ENCODE data around the gene ITPKB.
A peak's percentile ranks its signal among the peaks of the same experiment; 100 is the strongest.
"Not testable (repeated sequence)": the region's sequence is repeated elsewhere in the genome, so short reads cannot be mapped to it uniquely, and the experiment has no call there.

Gene ITPKB

DNA sequence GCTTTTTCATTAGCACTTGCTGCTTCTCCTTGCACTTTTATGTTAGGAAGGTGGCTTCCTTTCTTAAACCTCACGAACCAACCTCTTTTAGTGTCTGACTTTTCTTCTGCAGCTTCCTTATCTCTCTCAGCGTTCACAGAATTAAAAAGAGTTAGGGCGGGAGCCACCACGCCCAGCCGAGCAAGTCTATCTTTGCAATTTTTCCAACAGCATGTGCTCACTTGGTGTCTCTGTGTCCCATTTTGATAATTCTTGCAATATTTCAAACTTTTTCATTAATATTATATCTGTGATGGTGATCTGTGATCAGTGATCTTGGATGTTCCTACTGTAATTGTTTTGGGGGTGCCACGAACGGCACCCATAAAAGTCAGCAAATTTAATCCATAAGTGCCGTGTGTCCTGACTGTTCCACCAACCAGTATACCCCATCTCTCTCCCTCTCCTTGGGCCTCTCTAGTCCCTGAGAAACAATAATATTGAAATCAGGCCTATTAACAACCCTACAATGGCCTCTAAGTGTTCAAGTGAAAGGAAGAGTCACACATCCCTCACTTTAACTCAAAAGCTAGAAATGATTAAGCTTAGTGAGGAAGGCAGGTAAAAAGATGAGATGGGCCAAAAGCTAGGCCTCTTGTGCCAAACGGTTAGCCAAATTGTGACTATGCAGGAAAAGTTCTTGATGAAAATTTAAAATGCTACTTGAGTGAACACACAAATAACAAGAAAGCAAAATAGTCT lies 15.9 kb upstream of the ITPKB start:
- DNase-seq: no peak

DNA sequence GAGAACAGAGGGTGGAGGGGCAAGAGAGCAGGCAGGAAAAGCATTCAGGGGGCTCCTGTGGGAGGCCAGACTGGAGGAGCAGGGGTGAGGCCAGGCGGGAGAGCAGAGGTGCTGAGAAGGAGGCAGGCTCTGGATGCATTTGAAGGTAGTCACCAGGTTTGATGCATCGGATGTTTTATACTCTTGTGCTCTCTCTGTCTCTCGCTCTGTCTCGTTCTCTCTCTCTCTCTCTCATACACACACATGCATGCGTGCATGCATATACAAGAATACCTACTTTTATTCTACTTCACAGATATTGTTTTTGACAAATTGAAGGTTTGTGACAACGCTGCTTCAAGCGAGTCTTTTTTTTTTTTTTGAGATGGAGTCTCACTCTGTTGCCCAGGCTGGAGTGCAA lies 15.0 kb upstream of the ITPKB start:
- no peak for DNase-seq

DNA sequence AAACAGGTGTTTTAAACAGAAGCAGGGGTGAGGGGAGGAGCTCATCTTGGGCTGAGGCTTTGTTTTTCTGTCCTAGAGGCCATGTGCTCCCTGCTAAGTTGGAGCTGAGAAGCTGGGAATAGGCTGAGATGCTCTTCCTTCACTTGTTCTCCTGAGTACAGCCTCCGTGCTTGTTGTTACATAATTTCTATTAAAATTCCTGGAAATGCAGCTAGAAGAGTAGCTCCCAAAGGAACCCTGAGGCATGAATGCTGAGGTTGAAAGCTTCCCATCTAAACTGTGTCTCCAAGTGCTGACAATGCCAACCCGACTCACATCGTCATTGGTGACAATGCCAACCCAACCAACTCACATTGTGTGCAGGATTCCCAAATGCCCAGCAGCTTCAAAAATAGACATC lies 12.6 kb upstream of the ITPKB start:
- DNase-seq: no peak

DNA sequence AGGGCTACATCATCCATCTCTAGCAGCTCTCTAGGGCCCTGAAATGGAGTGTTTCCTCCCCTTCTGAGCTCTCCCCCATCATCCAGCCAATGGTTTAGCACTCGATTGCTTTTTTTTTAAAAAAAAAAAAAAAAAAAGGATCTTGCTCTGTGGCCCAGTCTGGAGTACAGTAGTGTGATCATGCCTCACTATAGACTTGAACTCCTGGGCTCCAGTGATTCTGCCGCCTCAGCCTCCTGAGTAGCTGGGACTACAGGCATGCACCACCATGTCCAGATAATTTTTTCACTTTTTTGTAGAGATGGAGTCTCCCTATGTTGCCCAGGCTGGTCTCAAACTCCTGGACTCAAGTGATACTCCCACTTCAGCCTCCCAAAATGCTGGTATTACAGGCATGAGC lies 12.1 kb upstream of the ITPKB start:
- DNase-seq: no peak

DNA sequence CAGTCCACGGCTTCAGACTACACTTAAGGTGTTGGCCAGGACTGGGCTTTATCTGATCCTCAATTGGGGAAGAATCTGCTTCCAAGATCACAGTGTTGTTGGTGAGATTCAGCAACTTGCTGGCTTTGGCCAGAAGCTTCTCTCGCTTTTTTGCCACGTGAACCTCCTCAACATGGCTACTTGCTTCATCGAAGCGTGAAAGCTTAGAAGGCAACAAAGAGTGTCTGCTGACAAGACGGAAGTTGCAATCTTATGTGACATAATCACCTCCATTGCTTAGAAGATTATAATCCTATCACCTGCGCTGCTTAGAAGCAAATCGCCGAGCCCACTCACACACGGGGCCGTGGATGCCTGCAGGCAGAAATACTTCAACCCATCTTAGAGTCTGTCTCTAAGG lies 10.4 kb upstream of the ITPKB start:
- no peak for DNase-seq

DNA sequence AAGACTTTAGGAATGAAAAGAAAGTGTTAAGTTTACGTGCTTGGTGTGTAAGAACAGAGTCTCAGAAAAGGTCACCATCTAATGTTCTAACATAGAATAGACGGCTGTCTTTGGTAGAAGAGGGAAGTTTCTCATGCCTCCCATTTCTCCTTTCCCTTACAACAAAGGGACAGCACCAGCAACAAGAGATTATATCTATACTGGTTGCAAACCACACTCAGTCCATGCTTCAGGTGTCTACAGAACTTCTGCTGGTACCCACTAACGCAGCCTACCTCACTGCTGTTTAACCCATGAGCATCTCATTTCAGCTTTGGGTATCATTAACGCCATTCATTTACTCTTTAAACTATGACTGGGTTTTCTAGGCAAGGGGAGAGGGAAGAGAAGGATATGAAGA lies 9.2 kb upstream of the ITPKB start:
- no peak for DNase-seq

DNA sequence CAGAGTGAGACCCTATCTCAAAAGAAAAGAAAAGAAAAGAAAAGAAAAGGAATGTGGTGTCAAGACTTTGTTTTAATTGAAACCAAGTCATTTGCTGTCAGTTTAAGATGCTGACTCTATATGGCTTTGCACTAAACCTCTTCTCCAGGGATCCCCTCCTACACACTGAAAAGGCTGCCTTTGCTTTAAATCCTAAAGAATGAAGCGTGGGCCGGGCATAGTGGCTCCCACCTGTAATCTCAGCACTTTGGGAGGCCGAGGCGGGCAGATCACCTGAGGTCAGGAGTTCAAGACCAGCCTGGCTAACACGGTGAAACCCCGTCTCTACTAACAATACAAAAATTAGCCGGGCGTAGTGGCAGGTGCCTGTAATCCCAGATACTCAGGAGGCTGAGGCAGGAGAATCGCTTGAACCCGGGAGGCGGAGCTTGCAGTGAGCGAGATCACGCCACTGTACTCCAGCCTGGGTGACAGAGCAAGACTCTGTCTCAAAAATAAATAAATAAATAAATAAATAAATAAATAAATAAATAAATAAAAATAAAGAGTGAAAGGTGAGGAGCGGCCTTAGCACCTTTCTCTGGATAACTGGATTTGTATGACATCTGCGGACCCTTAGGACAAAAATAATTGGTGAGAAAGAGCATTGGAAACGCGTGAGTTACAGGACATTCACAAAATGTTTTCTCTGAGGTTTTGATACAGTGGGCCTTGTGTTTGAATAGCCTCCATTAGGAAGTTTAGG lies 8.6 kb upstream of the ITPKB start:
- not testable (repeated sequence) for DNase-seq

DNA sequence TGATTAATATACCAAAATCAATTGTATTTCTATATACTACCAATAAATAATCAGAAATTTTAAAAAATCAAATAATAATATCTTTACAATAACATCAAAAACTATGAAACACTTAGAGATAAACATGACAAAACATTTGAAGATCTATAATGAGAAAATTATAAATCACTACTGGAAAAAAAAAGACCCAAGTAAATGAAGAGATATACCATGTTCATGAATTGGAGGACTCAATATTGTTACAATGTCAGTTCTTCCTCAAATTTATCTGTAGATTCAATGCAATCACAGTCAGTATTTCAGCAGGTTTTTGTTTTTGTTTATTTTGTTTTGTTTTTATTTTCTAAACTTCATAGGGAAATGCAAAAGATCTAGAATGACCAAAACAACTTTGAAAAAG lies 4.2 kb upstream of the ITPKB start:
- no peak for DNase-seq

DNA sequence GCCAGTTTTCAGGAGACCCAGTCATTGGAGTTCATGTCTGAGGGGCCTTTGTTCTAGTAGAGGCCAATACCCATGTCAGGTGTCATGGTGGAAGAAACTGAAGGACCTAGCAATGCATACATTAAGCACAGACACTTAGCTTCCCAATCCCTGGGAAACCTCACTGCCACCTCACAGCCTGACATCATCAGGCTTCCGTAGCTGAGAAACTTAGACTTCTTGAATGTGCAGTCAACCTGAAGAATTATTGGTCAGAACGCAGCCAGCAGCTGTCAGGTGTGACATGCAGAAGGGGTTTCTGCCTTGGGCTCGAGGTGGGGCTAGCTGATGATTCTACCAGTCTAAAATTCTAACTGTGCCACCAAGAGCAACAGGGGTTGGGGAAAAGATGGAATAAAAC lies 1.9 kb upstream of the ITPKB start:
- no peak for DNase-seq

DNA sequence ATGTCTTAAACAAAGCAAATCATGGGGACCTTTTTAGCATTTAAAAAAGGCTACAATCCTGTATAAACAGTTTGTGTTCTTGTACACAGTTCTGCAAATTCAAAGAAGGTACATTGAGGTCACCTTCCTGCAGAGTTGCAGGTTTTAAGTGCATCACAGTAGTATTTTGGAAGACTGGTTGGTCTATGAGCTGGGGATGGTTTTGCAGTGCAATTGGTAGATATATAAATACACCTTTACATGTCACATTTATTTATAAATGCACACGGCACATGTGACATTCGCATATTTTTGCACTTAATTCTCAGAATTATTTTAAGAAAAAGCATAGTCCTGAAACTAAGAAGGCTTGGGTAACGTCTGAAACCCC lies 599 bp upstream of the ITPKB start:
- no peak for DNase-seq

DNA sequence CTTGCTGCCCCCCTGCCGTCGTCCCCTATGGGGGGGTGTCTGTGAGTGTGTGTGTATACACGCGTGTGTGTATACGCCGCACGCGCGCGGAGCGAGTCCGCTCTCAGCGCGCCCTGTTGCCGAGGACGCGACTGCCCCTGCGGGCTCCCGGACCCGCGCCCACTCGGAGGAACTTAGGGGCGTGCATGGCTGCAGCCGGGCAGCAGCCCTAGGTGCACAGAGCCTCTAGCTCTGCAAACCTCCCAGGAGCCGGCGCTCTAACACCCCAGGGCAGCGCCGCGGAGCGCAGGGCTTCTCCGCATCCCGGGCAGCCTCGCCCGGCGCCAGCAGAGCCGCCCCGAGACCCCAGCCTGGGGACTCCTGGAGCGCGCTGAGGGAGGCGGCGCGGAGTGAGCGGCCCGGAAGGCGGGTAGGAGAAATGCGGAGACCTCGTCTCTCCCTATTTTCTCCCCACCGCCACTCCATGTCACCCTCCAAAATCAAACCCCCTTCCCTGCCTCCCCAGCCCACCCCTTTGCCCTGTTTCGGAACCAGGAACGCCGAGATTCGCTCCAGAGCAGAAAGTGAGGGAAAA lies 574 bp downstream of the ITPKB start:
- DNase-seq: peak in 1 of 2 experiments; percentile 52

DNA sequence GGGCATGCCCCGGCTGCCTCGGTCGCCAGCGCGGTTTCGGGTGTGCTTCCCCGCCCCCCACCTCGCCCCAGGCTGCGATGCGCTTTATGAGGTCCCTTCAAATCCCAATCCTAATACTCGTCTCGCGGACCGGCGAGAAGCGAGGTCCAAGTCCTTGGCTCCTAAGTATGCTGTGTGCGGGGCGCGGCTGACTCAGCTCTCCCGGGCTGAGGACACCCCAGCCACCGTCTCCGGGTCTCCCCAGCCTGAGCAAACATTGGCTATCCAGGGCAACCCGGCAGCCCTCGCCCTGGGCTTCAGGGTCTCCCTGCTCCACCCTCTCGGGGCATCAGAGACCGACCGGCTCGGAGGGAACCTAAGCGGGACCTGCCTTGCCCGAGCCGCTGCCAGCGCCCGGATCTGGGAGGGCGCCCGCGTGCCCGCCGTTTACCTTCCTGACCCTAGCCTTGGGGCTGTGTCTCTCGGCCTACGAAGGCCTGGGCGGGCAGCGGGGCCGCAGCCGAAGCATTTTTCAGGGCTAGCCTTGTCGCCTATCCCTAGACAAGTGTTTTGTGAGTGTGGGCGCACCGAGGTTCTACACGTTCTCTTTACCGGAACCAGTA lies 1.2 kb downstream of the ITPKB start:
- DNase-seq: peak; percentile 32 to 61

DNA sequence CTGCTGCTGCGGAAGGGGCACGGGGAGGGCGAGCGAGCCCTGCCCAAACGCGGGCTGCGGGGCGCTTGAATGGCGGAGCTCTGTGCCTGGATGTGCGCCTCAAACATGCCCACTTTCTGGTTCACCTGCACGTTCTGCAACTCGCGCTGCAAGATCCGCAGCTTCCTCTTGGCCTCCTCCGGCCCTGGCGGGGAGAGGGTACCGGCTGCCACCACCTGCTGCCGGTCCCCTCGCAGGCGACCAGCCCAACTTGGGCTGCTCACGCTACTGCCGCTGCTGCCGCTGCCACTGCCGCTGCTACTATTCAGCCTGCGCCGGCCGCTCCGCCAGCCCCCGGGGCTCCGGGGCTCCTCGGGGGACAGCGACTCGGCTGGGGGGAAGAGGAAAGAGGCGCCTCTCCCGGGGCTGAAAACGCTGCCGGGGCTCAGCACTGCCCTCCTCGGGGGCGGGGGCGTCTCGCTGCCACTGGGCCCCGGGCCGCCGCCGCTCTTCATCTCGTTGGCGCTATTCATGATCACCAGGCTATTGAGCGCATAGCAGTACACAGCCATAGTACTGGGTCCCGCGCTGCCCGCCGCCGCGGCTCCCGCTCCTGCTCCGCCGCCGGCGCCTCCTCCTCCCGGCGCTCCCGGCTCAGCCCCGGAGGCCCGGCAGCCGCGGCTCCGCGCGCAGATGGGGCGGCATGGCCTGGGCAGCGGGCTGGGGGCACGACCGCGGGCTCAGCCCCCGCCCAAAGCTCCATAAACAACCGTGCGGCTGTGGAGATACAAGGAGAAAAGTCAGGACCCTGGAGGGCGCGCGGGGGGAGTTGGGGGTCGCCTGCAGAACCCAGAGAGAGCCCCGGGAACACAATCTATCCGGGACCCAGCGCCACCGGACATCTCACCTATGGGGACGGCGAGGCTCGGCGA lies 1.9 kb downstream of the ITPKB start:
- peak; percentile 47 to 58 for DNase-seq

DNA sequence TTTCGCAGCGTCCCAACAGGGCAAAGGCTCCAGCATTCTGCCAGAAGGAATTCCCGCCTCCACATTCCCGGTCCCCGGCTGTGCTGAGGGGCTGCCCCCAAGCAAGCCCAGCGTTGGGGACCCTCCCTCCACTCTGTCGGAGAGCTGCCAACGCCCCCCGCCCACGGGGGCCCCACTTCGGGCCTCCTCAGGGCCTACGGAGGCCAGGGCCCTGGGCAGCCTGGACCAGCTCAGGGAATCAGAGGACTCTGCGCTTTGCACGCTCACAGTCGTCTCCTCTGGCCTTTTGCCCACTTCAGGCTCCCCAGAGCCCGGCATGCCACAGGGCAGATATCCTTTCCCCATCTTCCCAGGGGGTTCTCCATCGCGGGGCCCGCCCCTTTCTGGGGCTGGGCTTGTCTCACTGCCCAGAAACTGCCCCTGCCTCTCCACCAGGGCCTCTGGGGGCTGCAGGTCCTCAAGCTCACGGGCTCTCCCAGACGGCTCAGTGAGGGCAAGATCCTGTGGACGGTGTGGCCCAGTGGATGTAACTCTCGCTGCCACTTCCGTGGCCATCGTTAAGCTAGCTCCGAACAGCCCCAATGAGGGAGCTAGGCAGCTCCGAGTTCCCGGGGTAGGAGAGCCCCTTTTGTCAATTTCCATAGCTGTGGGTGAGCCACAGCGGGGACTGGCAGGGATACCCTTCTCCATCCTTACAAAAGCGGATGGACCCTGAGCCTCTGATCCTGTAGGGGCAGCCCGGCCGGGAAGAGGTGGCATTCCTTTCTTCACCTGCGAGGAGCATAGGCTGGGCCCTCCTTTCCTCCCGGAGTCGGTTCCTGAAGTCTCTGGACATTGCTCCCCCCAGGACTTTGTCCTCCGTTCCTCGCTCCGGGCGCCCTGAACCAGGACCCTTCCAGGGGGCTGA lies 2.8 kb downstream of the ITPKB start:
- no peak for DNase-seq

DNA sequence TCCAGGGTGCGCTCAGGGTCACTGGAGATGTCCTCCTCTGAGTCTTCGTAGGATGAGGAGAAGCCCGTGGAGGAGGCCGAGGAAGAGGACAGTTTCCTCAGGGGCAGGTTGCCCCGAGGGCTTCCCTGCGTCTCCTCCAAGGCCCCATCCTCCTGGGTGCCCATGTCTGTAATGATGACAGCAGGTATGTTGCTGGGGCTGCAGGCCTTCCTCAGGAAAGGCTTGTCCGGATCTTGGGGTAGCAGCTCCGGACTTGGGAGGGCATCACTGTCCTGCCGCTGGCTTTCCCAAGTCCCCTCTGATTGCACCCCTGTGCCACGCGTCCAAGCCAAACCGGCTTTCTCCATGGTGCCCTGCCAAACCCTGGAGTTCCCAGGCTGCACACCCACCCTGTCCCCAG lies 3.5 kb downstream of the ITPKB start:
- DNase-seq: no peak

DNA sequence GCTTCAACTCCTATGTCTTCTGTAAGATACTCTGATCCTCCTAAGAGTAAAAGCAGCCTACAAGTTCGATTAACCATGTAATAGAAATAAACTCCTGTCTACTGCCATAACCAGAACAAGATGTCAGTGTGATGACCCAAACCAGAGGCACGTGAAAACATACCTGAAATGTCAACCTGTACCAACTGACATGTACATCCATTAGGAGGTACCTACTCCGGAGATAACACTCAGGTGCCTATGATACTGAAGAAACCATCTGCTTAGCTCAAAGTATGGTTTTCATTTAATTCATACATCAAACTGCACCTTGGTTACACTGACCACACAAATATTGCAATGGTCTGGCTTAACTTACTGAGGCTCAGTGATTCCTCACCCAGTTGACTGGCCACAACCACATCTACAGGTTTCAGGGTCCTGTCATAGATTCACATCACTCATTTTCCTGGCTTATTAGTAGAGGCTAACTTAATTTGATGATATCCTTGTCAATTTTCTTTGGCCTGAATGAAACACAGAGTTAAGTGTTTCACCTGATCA lies 4.4 kb downstream of the ITPKB start:
- DNase-seq: no peak

DNA sequence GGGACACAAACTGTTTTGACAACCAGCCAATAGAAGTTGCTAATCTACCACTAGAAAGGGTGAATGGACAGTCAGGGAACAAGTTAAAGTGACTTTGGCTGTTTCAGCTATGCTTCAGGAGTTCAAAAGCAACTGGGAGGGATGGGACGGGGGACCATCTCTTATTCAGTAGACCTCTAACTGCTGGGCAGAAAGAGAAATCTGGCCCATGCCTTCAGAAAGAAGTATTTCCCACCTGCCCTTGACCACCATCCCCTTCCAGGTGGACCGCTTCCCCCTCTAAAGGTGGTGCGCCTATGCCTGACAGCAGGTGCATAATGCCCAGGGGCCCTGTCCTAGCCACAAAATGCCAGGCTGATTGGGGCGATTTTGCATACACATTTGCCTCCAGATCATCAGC lies 5.2 kb downstream of the ITPKB start:
- DNase-seq: no peak

DNA sequence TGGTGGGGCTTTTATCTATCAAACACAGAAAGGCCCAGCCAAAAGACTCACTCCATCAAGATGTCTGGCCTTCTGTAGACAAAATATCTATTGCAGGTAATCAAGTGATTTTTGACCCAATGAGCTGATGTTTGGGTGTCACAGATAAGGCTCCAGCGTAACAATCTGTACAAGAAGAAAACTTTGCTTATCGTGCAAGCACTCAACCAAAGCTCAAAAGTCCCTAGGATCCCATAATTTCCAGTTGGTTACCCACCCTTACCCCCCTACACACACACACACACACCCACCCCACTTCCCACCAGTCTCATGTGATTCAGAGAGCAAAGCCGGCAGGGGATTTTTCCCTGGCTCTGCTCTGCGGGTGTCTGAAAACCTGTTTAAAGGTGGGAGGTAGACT lies 5.8 kb downstream of the ITPKB start:
- no peak for DNase-seq

DNA sequence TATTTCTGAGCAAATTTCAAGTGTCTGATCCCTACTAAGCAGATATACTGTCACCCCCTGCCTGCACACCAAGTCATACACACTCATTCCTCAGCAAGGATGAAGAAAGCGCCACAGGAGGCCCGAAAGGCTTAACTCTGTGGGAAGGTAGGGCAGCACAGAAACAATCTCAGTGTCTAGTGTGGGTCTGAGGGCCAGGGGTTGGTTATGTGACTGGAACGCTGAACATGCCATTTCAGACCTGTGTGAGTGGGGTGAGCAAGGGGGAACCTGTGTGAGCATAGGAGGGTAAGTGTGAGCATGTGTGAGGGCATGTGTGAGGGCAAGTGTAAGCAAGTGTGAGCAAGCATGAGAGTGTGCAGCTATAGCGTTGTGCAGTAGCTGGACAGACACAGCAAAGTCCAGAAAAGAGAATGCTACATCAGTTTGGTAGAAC lies 6.2 kb downstream of the ITPKB start:
- DNase-seq: no peak

DNA sequence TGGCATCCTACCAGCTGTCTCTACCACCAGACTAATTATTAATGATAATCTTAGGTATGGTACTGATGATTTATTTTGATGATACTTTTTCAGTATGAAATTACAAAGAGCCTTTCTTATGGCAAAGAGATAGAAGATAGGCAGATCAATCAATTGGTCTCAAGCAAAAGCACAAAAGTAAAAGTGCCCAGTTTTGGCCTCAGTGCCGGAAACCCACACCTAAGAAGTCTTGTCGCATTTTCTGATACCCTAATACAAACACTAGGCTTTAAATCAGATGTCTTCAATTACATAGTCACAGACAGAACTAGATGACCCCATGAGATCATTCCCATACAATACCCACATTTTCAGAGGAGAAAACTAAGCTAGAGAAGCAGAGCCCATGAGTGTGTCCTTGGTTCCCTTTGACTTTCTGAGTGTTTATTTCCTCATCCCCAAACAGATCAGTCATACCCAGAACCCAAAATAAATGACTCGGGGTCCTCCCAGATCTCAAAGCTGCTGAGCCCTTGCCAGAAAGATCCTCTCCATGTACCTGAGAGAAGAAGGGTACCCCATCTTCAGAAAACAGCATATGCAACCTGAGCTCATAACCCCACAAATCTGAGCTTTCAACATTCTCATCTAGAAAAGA lies 7.7 kb downstream of the ITPKB start:
- no peak for DNase-seq

DNA sequence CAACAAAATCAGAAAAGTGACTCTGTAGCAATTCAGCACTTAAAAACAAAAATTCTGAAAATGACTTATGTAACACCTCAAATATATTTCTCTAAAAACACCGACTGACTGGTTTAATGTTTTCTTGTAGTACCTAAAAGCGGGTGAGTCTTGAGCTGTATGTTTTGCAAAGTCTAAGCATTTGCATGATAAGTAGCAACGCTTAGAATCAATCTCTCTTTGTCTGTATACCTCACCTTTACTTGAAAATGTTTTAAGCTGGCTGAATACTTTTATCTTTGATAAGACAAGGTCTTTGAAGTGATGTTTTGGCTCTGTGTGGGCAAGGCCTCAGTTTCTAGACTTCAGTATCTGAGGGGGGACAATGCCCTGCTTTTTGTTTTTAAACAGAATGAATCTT lies 8.2 kb downstream of the ITPKB start:
- DNase-seq: no peak
